Lower lobe of right lung (tissue), 2 donors: ENCODE data around the gene MN1. TPM values are rescaled to one million over a fixed set of nuclear protein-coding genes. Genes with fewer than 3 reads are reported as not detected.
A peak's percentile ranks its signal among the peaks of the same experiment; 100 is the strongest.

Source experiments
- ATAC-seq, 2 donors: fragments of 200-7000 bp; cut with Tn5 transposase; one replicate each; pipeline ENCODE4 v1.9.1; 2020 to 2022; ENCODE audit warnings: mild to moderate bottlenecking in 2 of 2, moderate library complexity in 2 of 2
- DNase-seq: peaks from one replicate; pipeline ENCODE4 v3.0.0-alpha.2; 2020
- H3K27ac ChIP-seq: fragments of 200-600 bp; one replicate; pipeline ENCODE4 v1.8.0; 2022
- H3K27me3 ChIP-seq: fragments of 200-600 bp; one replicate; pipeline ENCODE4 v1.8.0; 2022; ENCODE audit warnings: low read depth
- H3K36me3 ChIP-seq: fragments of 200-600 bp; one replicate; pipeline ENCODE4 v1.8.0; 2022; ENCODE audit warnings: mild to moderate bottlenecking
- H3K4me1 ChIP-seq: fragments of 200-600 bp; one replicate; pipeline ENCODE4 v1.8.0; 2022
- H3K4me3 ChIP-seq: fragments of 200-600 bp; one replicate; pipeline ENCODE4 v1.8.0; 2022; ENCODE audit warnings: mild to moderate bottlenecking
- H3K9me3 ChIP-seq: fragments of 200-600 bp; one replicate; pipeline ENCODE4 v1.8.0; 2022
- CTCF ChIP-seq: fragments of 200-600 bp; IDR thresholded peaks from one replicate; pipeline ENCODE4 v1.8.0; 2022; ENCODE audit warnings: antibody characterized with exemption, mild to moderate bottlenecking
- intact Hi-C: fragments of 100-400 bp; cut with DNase I; formaldehyde crosslinking; loops from one replicate; pipeline ENCODE4 v1.11.0; 2022
- total RNA-seq: library from RNA; stranded (reverse); fragmentation: NEBNext Ultra II Directional; extraction: Animal tissue kit (Norgen Biotek cat#: 25700); gene quantifications from one replicate; pipeline ENCODE4 v1.2.1, GENCODE V29; 2021
- donor health status: DM: no; HTN: yes; CAD: no; lungs with severe emphysema.

Gene MN1
- total RNA-seq, 1 donor from 2014 or later: 6.5 TPM

DNA sequence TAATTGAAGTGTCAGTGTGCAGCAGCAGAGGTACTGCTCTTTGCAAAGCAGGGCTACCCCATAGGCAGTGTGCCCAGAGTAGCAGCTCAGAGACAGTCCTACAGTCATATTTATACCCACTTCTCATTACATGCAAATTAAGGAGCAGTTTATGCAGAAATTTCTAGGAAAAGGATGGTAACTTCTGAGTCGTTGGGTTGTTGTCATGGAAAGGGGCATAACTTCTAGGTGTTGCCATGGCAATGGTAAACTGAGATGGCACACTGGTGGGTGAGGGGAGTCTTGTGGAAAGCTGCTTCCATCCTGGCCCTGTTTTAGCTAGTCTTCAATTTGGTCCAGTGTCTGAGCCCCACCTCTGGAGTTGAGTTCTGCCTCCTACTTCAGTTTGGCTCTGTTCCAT lies 77.4 kb downstream of the MN1 start:
- H3K27me3 ChIP-seq: no peaks in the 10 kb centered on the region
- ATAC-seq (no peak), DNase-seq (no peak)
- peak overlapping the region; percentile 49 for H3K27ac ChIP-seq
- intact Hi-C loops: no loop called here
- peaks cover 23% of the 10 kb centered on the region for H3K4me1 ChIP-seq
- no peak for TF ChIP-seq CTCF
- no peak overlapping the region for H3K4me3 ChIP-seq
- H3K36me3 ChIP-seq: no peaks in the 10 kb centered on the region
- no peaks in the 10 kb centered on the region for H3K9me3 ChIP-seq

- Histone ChIP-seq H3K27me3 (no peaks in the 10 kb centered on the region), H3K4me3 (no peak overlapping the region), H3K9me3 (no peaks in the 10 kb centered on the region), H3K36me3 (no peaks in the 10 kb centered on the region), H3K27ac (no peak overlapping the region), H3K4me1 (peaks cover 27% of the 10 kb centered on the region)
- ATAC-seq (no peak), DNase-seq (no peak)
- intact Hi-C loops: no loop called here
- no peak for TF ChIP-seq CTCF
Measured at GRCh38 chr22:27723708-27724107, 77.8 kb downstream of the MN1 start.

DNA sequence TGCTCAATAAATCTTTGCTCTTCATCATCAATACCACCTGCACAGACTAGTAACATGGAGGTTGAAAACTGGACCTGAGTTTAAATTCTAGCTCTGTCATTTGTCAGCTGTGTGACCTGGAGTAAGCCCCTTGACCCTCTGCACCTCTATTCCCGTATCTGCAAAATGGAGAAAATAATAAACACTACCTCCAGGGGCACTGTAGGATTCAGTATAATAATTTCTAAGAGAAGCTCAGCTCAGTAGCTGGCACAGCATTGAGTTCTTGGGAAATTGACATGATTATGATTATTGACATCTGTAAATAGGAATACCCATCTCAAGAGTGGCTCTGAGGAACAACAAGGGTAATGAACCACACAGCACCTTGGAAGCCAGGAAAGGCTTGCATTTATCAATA lies 78.4 kb downstream of the MN1 start:
- DNase-seq (no peak), ATAC-seq (no peak)
- H3K36me3 ChIP-seq: no peaks in the 10 kb centered on the region
- no peak for TF ChIP-seq CTCF
- H3K27ac ChIP-seq: no peak overlapping the region
- H3K9me3 ChIP-seq: no peaks in the 10 kb centered on the region
- H3K4me1 ChIP-seq: peaks cover 33% of the 10 kb centered on the region
- no peaks in the 10 kb centered on the region for H3K27me3 ChIP-seq
- intact Hi-C loops: no loop called here
- H3K4me3 ChIP-seq: no peak overlapping the region

- Histone ChIP-seq H3K36me3 (no peaks in the 10 kb centered on the region), H3K4me1 (peaks cover 15% of the 10 kb centered on the region), H3K4me3 (no peak overlapping the region), H3K27ac (no peak overlapping the region), H3K9me3 (no peaks in the 10 kb centered on the region), H3K27me3 (no peaks in the 10 kb centered on the region)
- intact Hi-C loops: no loop called here
- no peak for ATAC-seq
- no peak for TF ChIP-seq CTCF
- DNase-seq: no peak
Measured at GRCh38 chr22:27720860-27721259, 80.7 kb downstream of the MN1 start.

GRCh38 chr22:27719535-27720227 lies 81.9 kb downstream of the MN1 start:
- peak in 1 of 2 donors; percentile 45 for ATAC-seq
- Histone ChIP-seq H3K4me3 (no peak overlapping the region), H3K27me3 (peaks cover 4% of the 10 kb centered on the region), H3K27ac (peak overlapping the region; percentile 69), H3K4me1 (peaks cover 15% of the 10 kb centered on the region), H3K36me3 (no peaks in the 10 kb centered on the region), H3K9me3 (no peaks in the 10 kb centered on the region)
- intact Hi-C loops: no loop called here
- no peak for DNase-seq
- no peak for TF ChIP-seq CTCF
